ENCODE measurements around the gene SNX33.
"Not testable (repeated sequence)": the region's sequence is repeated elsewhere in the genome, so short reads cannot be mapped to it uniquely, and the experiment has no call there.

The SNX33 gene

GRCh38 chr15:75702436-75702835 lies 54.7 kb downstream of the SNX33 start:
- DNase-seq = no peak

- DNase-seq = not testable (repeated sequence)
Measured at GRCh38 chr15:75703440-75704262, 55.9 kb downstream of the SNX33 start.

GRCh38 chr15:75704263-75704615 lies 56.5 kb downstream of the SNX33 start:
- no peak for DNase-seq

GRCh38 chr15:75704618-75705017 lies 56.9 kb downstream of the SNX33 start:
- DNase-seq = no peak

GRCh38 chr15:75705375-75705774 lies 57.7 kb downstream of the SNX33 start:
- not testable (repeated sequence) for DNase-seq

- DNase-seq = no peak
Measured at GRCh38 chr15:75705854-75706681, 58.4 kb downstream of the SNX33 start.

GRCh38 chr15:75706682-75706954 lies 58.9 kb downstream of the SNX33 start:
- no peak for DNase-seq

GRCh38 chr15:75709458-75709857 lies 61.7 kb downstream of the SNX33 start:
- not testable (repeated sequence) for DNase-seq

- DNase-seq = not testable (repeated sequence)
Measured at GRCh38 chr15:75710874-75711273, 63.2 kb downstream of the SNX33 start.

GRCh38 chr15:75711495-75711894 lies 63.8 kb downstream of the SNX33 start:
- DNase-seq = not testable (repeated sequence)
